ENCODE results near the gene FBXL12.

DNA sequence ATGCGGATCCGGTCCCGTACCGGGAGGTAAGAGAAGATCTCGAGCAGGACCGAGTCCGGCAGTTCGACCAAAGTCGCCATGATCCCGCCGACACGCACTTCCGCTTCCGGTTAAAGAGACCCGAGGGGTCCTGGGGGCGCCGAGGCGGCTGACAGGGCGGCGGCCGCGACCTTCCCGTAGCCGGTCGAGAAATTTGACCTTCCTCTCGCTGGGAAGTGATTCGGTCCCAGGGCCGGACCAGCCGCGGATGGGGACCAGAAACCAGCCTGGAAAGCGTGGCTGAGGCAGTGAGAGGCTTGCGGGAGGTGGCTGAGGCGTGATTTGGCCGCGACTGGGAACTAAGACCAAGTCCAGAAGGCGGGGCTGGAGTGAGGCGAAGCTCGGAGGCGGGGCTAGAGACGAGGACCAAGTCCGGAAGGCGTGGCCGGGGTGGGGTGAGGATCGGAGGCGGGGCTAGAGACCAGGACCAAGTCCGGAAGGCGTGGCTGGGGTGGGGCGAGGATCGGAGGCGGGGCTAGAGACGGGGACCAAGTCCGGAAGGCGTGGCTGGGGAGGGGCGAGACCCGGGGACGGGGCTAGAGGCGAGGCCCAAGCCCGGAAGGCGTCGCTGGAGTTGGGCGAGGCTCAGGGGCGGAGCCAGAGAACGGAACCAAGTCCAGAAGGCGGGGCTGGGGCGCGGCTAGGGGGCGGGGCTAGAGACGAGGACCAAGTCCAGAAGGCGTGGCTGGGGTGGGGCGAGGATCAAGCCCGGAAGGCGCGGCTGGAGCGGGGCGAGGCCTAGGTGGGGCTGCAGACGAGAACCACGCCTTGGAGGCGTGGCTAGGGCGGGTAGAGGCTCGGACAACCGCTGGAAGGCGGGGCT is at the start of gene FBXL12:
- TF ChIP-seq, protein P1, sequence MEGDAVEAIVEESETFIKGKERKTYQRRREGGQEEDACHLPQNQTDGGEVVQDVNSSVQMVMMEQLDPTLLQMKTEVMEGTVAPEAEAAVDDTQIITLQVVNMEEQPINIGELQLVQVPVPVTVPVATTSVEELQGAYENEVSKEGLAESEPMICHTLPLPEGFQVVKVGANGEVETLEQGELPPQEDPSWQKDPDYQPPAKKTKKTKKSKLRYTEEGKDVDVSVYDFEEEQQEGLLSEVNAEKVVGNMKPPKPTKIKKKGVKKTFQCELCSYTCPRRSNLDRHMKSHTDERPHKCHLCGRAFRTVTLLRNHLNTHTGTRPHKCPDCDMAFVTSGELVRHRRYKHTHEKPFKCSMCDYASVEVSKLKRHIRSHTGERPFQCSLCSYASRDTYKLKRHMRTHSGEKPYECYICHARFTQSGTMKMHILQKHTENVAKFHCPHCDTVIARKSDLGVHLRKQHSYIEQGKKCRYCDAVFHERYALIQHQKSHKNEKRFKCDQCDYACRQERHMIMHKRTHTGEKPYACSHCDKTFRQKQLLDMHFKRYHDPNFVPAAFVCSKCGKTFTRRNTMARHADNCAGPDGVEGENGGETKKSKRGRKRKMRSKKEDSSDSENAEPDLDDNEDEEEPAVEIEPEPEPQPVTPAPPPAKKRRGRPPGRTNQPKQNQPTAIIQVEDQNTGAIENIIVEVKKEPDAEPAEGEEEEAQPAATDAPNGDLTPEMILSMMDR (IDR thresholded peaks at IDR 0.05; ENCODE audit: low read length) = no peak
- no peak for TF ChIP-seq EZH2 (IDR thresholded peaks at IDR 0.05; ENCODE audit: borderline replicate concordance, low read length)

Data from OCI-LY1 (cell line).